Measurements from ENCODE around the gene YDJC. TPM values are rescaled to one million over a fixed set of nuclear protein-coding genes. Genes with fewer than 3 reads are reported as not detected.
"Not testable (repeated sequence)": the region's sequence is repeated elsewhere in the genome, so short reads cannot be mapped to it uniquely, and the experiment has no call there.

The YDJC gene
- total RNA-seq, 5 donors from 2014 or later (not counting 1 experiment from before 2014, with no cell fraction given), result 28.3 to 69.2 (median 62.2) TPM

DNA sequence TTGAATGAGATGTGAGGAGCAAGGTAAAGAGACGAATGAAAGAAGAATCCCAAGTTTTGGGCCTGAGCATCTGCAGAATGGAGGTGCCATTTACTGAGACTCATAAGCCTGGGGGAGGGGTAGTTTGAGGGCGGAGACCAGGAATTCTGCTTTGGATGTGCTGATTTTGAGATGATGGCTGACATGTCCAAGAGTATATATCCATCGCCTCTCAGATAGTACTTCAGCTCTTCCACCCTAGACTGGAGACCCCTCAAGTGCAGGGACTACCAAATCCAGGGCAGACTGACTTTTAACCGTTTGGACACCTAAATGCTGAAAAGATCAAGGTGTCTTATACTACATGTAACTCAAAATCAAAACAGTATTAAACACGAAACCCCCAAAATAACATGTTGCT, 11.0 kb upstream of the YDJC start:
- H3K27me3 ChIP-seq (replicated peaks in 1 of 2; ENCODE audit: control insufficient read depth in 2 of 2, extremely low read depth in 1 of 2, insufficient read depth in 2 of 2, low read length in 1 of 2), result peaks cover 0 to 5% of the 10 kb centered on the region in 2 experiments
- peaks cover 5% of the 10 kb centered on the region for H3K36me3 Mint-ChIP-seq
- DNase-seq (no peak), ATAC-seq (replicated peaks in 1 of 4) (no peak)
- H3K27ac Mint-ChIP-seq, result no peak overlapping the region
- no peaks in the 10 kb centered on the region for H3K27me3 Mint-ChIP-seq
- POLR2A ChIA-PET, result no interaction called here
- peaks cover 0 to 7% of the 10 kb centered on the region in 2 donors for H3K36me3 ChIP-seq (ENCODE audit: control insufficient read depth in 2 of 2, extremely low read depth in 1 of 2, insufficient read depth in 1 of 2, low read length in 1 of 2)
- peaks cover 7 to 25% of the 10 kb centered on the region in 2 experiments for H3K4me1 ChIP-seq (ENCODE audit: control insufficient read depth in 1 of 2, extremely low read depth in 1 of 2, insufficient read depth in 2 of 2, low read length in 2 of 2)
- CTCF ChIA-PET, result interaction anchor here in 1 of 2 donors (2.9 to 4.3 kb wide), 2 partner anchors 9 to 12 kb away, joined by 33 to 51 read pairs; partner anchors contain the start of genes CCDC116 and YDJC
- H3K27ac ChIP-seq (ENCODE audit: low read length), result no peak overlapping the region
- no peaks in the 10 kb centered on the region for H3K9me3 ChIP-seq
- peak overlapping the region; percentile 77 to 88 (median 83) for H3K4me3 Mint-ChIP-seq
- 89% methylated on average over 2 of the region's 5 CpGs for WGBS (ENCODE audit: insufficient coverage)
- peaks cover 22 to 26% (median 23%) of the 10 kb centered on the region in 3 donors for H3K4me1 Mint-ChIP-seq
- H3K9me3 Mint-ChIP-seq, result no peaks in the 10 kb centered on the region
- no peak overlapping the region for H3K4me3 ChIP-seq (ENCODE audit: control insufficient read depth in 1 of 2, extremely low read depth in 1 of 2, low read length in 1 of 2)

DNA sequence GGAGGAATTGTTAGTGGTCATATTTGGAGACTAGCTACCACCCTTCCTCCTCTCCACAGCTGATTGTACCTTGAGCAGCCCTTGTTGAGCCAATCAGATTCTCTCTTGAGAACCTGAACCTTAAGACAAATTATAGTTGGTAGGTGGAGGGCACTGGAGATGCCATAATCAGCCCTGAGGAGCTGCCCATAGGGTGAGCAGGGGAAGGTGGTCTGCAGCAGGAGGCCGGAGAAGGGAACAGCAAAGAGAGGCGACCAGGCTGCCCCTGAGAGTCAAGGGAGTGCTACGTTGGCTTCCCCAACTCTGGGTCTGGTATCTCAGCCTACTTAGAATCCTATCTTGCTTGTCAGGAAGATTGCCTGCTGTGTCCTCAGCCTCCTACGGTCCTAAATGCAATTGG, 9.5 kb upstream of the YDJC start:
- Mint-ChIP-seq H3K9me3 (no peaks in the 10 kb centered on the region), H3K27me3 (no peaks in the 10 kb centered on the region), H3K27ac (no peak overlapping the region), H3K4me3 (no peak overlapping the region), H3K4me1 (peaks cover 22 to 26% (median 23%) of the 10 kb centered on the region in 3 donors), H3K36me3 (peaks cover 5% of the 10 kb centered on the region)
- ATAC-seq (replicated peaks in 1 of 4) (no peak), DNase-seq (no peak)
- Histone ChIP-seq H3K27me3 (replicated peaks in 1 of 2; ENCODE audit: control insufficient read depth in 2 of 2, extremely low read depth in 1 of 2, insufficient read depth in 2 of 2, low read length in 1 of 2) (peaks cover 0 to 9% of the 10 kb centered on the region in 2 experiments), H3K27ac (ENCODE audit: low read length) (no peak overlapping the region), H3K4me3 (ENCODE audit: control insufficient read depth in 1 of 2, extremely low read depth in 1 of 2, low read length in 1 of 2) (no peak overlapping the region), H3K4me1 (ENCODE audit: control insufficient read depth in 1 of 2, extremely low read depth in 1 of 2, insufficient read depth in 2 of 2, low read length in 2 of 2) (peaks cover 7 to 25% of the 10 kb centered on the region in 2 experiments), H3K36me3 (ENCODE audit: control insufficient read depth in 2 of 2, extremely low read depth in 1 of 2, insufficient read depth in 1 of 2, low read length in 1 of 2) (peaks cover 0 to 4% of the 10 kb centered on the region in 2 donors), H3K9me3 (no peaks in the 10 kb centered on the region)
- WGBS (ENCODE audit: insufficient coverage), result 89% methylated on average over 3 of the region's 4 CpGs
- ChIA-PET POLR2A (no interaction called here), CTCF (interaction anchor here in 1 of 2 donors (0.5 to 1.5 kb wide), 2 partner anchors 10 kb away, joined by 3 to 7 read pairs; partner anchors contain the start of gene YDJC)

DNA sequence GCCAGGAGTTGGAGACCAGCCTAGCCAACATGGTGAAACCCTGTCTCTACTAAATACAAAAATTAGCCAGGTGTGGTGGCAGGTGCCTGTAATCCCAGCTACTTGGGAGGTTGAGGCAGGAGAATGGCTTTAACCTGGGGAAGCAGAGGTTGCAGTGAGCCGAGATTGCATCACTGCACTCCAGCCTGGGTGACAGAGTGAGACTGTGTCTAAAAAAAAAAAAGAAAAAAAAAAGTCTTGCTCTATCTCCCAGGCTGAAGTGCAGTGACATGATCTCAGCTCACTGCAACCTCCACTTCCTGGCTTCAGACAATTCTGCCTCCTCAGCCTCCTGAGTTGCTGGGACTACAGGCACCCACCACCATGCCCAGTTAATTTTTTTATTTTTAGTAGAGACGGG, 7.6 kb upstream of the YDJC start:
- H3K27me3 ChIP-seq (replicated peaks in 1 of 2; ENCODE audit: control insufficient read depth in 2 of 2, extremely low read depth in 1 of 2, insufficient read depth in 2 of 2, low read length in 1 of 2); H3K36me3 ChIP-seq (ENCODE audit: control insufficient read depth in 2 of 2, extremely low read depth in 1 of 2, insufficient read depth in 1 of 2, low read length in 1 of 2); POLR2A ChIA-PET; ATAC-seq (replicated peaks in 1 of 4); H3K9me3 Mint-ChIP-seq; DNase-seq; H3K27ac Mint-ChIP-seq; H3K4me3 Mint-ChIP-seq; H3K4me3 ChIP-seq (ENCODE audit: control insufficient read depth in 1 of 2, extremely low read depth in 1 of 2, low read length in 1 of 2); H3K36me3 Mint-ChIP-seq; H3K27ac ChIP-seq (ENCODE audit: low read length); H3K27me3 Mint-ChIP-seq; CTCF ChIA-PET; H3K9me3 ChIP-seq: not testable (repeated sequence)
- 20% methylated on average over 1 of the region's 2 CpGs for WGBS (ENCODE audit: insufficient coverage)
- peaks cover 3 to 17% of the 10 kb centered on the region in 2 experiments for H3K4me1 ChIP-seq (ENCODE audit: control insufficient read depth in 1 of 2, extremely low read depth in 1 of 2, insufficient read depth in 2 of 2, low read length in 2 of 2)
- peaks cover 13 to 16% (median 13%) of the 10 kb centered on the region in 3 donors for H3K4me1 Mint-ChIP-seq

DNA sequence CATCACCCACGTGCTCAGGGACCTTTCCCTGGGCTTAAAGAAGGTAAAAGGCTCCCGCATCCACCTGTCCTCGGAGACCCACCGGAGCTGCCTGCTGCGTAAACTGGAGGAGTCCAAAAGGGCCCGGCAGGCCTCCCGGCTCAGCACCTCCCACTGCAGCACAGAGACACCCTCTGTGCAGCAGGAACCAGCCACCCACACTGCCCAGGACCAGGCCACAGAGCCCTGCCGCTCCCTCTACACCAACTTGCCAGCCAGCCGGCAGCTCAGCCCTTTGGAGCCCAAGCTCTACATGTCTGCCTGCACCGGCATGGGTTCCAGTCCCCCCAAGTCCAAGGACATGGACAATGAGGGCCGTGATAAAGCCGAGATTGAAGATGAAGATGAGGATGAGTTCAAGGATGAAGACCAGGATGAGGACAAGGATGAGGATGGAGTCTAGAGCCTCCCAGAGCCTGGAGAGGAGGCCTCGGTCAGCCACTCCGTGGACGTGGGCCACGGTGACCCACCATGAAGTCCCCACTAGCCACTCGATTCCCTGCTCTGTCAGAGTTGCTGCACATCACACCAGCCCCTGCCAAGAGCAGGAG, 6.9 kb upstream of the YDJC start:
- no peak overlapping the region for H3K27ac Mint-ChIP-seq
- Histone ChIP-seq H3K27me3 (replicated peaks in 1 of 2; ENCODE audit: control insufficient read depth in 2 of 2, extremely low read depth in 1 of 2, insufficient read depth in 2 of 2, low read length in 1 of 2) (peaks cover 0 to 9% of the 10 kb centered on the region in 2 experiments), H3K27ac (ENCODE audit: low read length) (no peak overlapping the region), H3K4me1 (ENCODE audit: control insufficient read depth in 1 of 2, extremely low read depth in 1 of 2, insufficient read depth in 2 of 2, low read length in 2 of 2) (peaks cover 3 to 17% of the 10 kb centered on the region in 2 experiments), H3K4me3 (ENCODE audit: control insufficient read depth in 1 of 2, extremely low read depth in 1 of 2, low read length in 1 of 2) (no peak overlapping the region), H3K9me3 (no peaks in the 10 kb centered on the region), H3K36me3 (ENCODE audit: control insufficient read depth in 2 of 2, extremely low read depth in 1 of 2, insufficient read depth in 1 of 2, low read length in 1 of 2) (no peaks in the 10 kb centered on the region)
- H3K27me3 Mint-ChIP-seq, result no peaks in the 10 kb centered on the region
- no peaks in the 10 kb centered on the region for H3K9me3 Mint-ChIP-seq
- ChIA-PET CTCF (no interaction called here), POLR2A (no interaction called here)
- no peak overlapping the region for H3K4me3 Mint-ChIP-seq
- DNase-seq (no peak), ATAC-seq (replicated peaks in 1 of 4) (no peak)
- WGBS (ENCODE audit: insufficient coverage), result 89% methylated on average over 14 of the region's 17 CpGs
- H3K4me1 Mint-ChIP-seq, result peaks cover 8 to 15% (median 13%) of the 10 kb centered on the region in 3 donors
- H3K36me3 Mint-ChIP-seq, result no peaks in the 10 kb centered on the region

DNA sequence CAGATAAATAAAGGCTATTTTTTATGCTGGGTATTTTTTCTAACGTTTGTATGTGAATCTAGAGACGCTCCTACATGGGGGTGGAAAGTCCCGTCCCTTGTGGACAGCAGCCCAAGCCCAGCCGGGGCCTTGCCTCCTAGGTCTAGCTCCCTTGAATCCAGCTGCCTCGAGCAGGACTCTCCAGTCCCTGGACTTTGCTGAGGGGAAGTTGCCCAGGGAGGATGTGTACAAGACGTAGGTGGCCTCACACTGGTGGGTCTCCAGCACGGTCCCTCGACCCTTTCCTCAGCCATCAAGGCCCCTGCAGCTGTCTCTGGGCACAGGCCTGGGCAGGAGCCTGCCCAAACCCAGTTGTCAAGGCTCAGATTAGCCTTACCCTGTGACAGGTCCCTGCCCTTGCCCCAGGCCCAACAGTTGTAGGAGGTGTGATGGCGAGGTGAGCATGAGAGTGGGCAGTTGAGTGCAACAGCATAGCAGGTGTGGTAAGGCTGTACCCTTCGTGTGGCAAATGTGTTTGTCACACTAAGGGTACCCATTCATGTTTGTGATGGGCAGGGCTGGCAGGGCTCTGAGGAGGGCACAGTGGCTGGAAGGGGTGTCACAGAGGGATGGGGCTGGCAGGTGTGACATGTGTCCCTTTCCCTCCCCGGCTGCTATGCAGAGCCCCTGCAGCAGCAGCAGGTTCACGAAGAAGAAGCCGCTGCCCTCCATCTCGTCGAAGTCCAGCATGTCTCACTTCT, 6.1 kb upstream of the YDJC start:
- H3K4me3 ChIP-seq (ENCODE audit: control insufficient read depth in 1 of 2, extremely low read depth in 1 of 2, low read length in 1 of 2), result no peak overlapping the region

DNA sequence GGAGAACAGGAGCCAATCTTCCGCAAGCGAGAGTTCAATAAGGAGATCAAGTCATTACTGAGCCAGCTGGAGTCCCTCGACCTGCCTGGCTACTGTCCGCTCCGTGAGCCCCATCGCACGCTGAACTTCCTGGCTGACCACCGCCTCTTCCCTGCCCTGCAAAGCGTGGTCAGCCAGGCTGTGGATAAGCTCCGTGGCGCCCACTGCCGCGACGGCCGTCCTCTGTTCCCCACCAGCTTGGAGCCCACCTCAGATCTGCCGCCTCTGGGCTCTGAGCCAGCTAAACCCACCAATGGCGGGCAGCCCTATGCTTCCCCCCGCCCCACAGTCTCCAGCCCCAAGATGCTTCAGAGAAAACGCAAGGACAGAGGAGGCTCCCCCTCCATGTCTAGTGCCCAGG, 5.0 kb upstream of the YDJC start:
- no peak overlapping the region for H3K27ac ChIP-seq (ENCODE audit: low read length)
- H3K4me3 ChIP-seq (ENCODE audit: control insufficient read depth in 1 of 2, extremely low read depth in 1 of 2, low read length in 1 of 2), result no peak overlapping the region
- Mint-ChIP-seq H3K4me3 (no peak overlapping the region), H3K9me3 (no peaks in the 10 kb centered on the region), H3K27ac (no peak overlapping the region), H3K4me1 (peaks cover 8 to 16% (median 9%) of the 10 kb centered on the region in 3 donors), H3K27me3 (no peaks in the 10 kb centered on the region), H3K36me3 (no peaks in the 10 kb centered on the region)
- H3K4me1 ChIP-seq (ENCODE audit: control insufficient read depth in 1 of 2, extremely low read depth in 1 of 2, insufficient read depth in 2 of 2, low read length in 2 of 2), result peaks cover 0 to 16% of the 10 kb centered on the region in 2 experiments
- CTCF ChIA-PET, result no interaction called here
- no peaks in the 10 kb centered on the region for H3K9me3 ChIP-seq
- POLR2A ChIA-PET, result no interaction called here
- 88% methylated on average over 19 of the region's 19 CpGs for WGBS (ENCODE audit: insufficient coverage)
- DNase-seq (no peak), ATAC-seq (replicated peaks in 1 of 4) (no peak)
- H3K36me3 ChIP-seq (ENCODE audit: control insufficient read depth in 2 of 2, extremely low read depth in 1 of 2, insufficient read depth in 1 of 2, low read length in 1 of 2), result no peaks in the 10 kb centered on the region
- H3K27me3 ChIP-seq (replicated peaks in 1 of 2; ENCODE audit: control insufficient read depth in 2 of 2, extremely low read depth in 1 of 2, insufficient read depth in 2 of 2, low read length in 1 of 2), result peaks cover 0 to 8% of the 10 kb centered on the region in 2 experiments

More for the DNA sequence above, 6.1 kb upstream of the YDJC start:
- H3K27ac Mint-ChIP-seq, result no peak overlapping the region
- ChIA-PET POLR2A (interaction anchor here in 1 of 2 donors (0.6 kb wide), 1 partner anchor 1192 kb away, joined by 8 read pairs; no protein-coding TSS in a partner anchor), CTCF (no interaction called here)
- H3K36me3 Mint-ChIP-seq, result no peaks in the 10 kb centered on the region
- no peaks in the 10 kb centered on the region for H3K27me3 Mint-ChIP-seq
- WGBS (ENCODE audit: insufficient coverage), result 79% methylated on average over 13 of the region's 15 CpGs
- ATAC-seq (replicated peaks in 1 of 4) (no peak), DNase-seq (no peak)
- H3K27me3 ChIP-seq (replicated peaks in 1 of 2; ENCODE audit: control insufficient read depth in 2 of 2, extremely low read depth in 1 of 2, insufficient read depth in 2 of 2, low read length in 1 of 2), result peaks cover 0 to 9% of the 10 kb centered on the region in 2 experiments
- peaks cover 4 to 12% (median 10%) of the 10 kb centered on the region in 3 donors for H3K4me1 Mint-ChIP-seq
- H3K4me3 Mint-ChIP-seq, result no peak overlapping the region
- H3K36me3 ChIP-seq (ENCODE audit: control insufficient read depth in 2 of 2, extremely low read depth in 1 of 2, insufficient read depth in 1 of 2, low read length in 1 of 2), result no peaks in the 10 kb centered on the region
- peaks cover 0 to 10% of the 10 kb centered on the region in 2 experiments for H3K4me1 ChIP-seq (ENCODE audit: control insufficient read depth in 1 of 2, extremely low read depth in 1 of 2, insufficient read depth in 2 of 2, low read length in 2 of 2)
- no peaks in the 10 kb centered on the region for H3K9me3 Mint-ChIP-seq
- no peak overlapping the region for H3K27ac ChIP-seq (ENCODE audit: low read length)
- H3K9me3 ChIP-seq, result no peaks in the 10 kb centered on the region
